ENCODE results near the gene ELMO1. TPM values are rescaled to one million over a fixed set of nuclear protein-coding genes. Genes with fewer than 3 reads are reported as not detected.

Gene ELMO1
- total RNA-seq, 1 experiment from 2014 or later = 7.8 TPM

- Mint-ChIP-seq H3K9me3 (peaks cover 15 to 19% of the 10 kb centered on the region in 2 experiments), H3K27ac (no peak overlapping the region), H3K4me1 (no peaks in the 10 kb centered on the region; a peak in 1 of 4 replicates), H3K36me3 (ENCODE audit: insufficient read depth in 1 of 3, low read depth in 3 of 3) (peaks cover 10 to 20% (median 16%) of the 10 kb centered on the region in 3 experiments), H3K27me3 (ENCODE audit: low read depth) (peaks cover 1% of the 10 kb centered on the region), H3K4me3 (no peak overlapping the region)
- Histone ChIP-seq H3K27me3 (ENCODE audit: insufficient read depth, low read length) (no peaks in the 10 kb centered on the region), H4K20me1 (ENCODE audit: control insufficient read depth, insufficient read depth, insufficient read length) (no peaks in the 10 kb centered on the region), H2BK5ac (ENCODE audit: insufficient read length, low read length) (no peak overlapping the region), H3K27ac (ENCODE audit: insufficient read length, low read depth, low read length) (no peak overlapping the region), H3K4me2 (ENCODE audit: insufficient read depth, insufficient read length, low read length) (no peak overlapping the region), H3K9ac (ENCODE audit: extremely low read depth, insufficient read length, low read length) (no peak overlapping the region), H3K79me2 (ENCODE audit: insufficient read depth, low read length) (no peaks in the 10 kb centered on the region), H2BK12ac (ENCODE audit: insufficient read length, low read depth, low read length) (no peak overlapping the region), H4K8ac (replicated peaks; ENCODE audit: insufficient read length, low read depth, low read length) (no peak overlapping the region), H3K4ac (ENCODE audit: low read depth, low read length) (no peak overlapping the region), H2BK120ac (ENCODE audit: low read depth, low read length, poor library complexity, severe bottlenecking) (no peak overlapping the region), H2BK20ac (ENCODE audit: low read depth, low read length, poor library complexity, severe bottlenecking) (no peak overlapping the region), H2AK5ac (ENCODE audit: insufficient read length, low read length) (no peak overlapping the region), H3K4me1 (ENCODE audit: insufficient read depth, low read length) (no peaks in the 10 kb centered on the region), H3T11ph (ENCODE audit: low read length) (no peak overlapping the region), H3K9me3 (ENCODE audit: control insufficient read depth, low read depth, low read length) (peaks cover 13% of the 10 kb centered on the region), H3K14ac (ENCODE audit: insufficient read depth, low read length) (no peak overlapping the region), H3K23ac (ENCODE audit: insufficient read length, low read depth, low read length) (no peak overlapping the region), H3K18ac (ENCODE audit: insufficient read length, low read depth, low read length) (no peak overlapping the region), H3K79me1 (ENCODE audit: insufficient read depth, low read depth, low read length, poor library complexity, severe bottlenecking) (no peaks in the 10 kb centered on the region), H2BK15ac (ENCODE audit: low read depth, low read length) (no peak overlapping the region), H4K91ac (ENCODE audit: insufficient read length, low read depth, low read length) (no peak overlapping the region), H3K56ac (ENCODE audit: insufficient read length, low read depth, low read length) (no peak overlapping the region), H4K5ac (ENCODE audit: insufficient read length, low read depth, low read length) (no peak overlapping the region), H2AFZ (ENCODE audit: low read length) (no peak overlapping the region), H3K23me2 (ENCODE audit: insufficient read length, low read depth, low read length, poor library complexity, severe bottlenecking) (no peaks in the 10 kb centered on the region)
- no CpG with 5 or more reads among the region's 2 CpGs for WGBS (ENCODE audit: extremely low coverage, insufficient read length, low lambda C conversion rate)
- TF ChIP-seq CTCF (conservative IDR thresholded peaks at IDR 0.05) = no peak
- no peak for DNase-seq
Observed at GRCh38 chr7:37173670-37174069, 275.0 kb downstream of the ELMO1 start.
